Smooth muscle cell (in vitro differentiated cells): Measurements from ENCODE around the gene MARK4. TPM values are rescaled to one million over a fixed set of nuclear protein-coding genes. Genes with fewer than 3 reads are reported as not detected.

Experiments used
- DNase-seq: peaks from one replicate; lab custom pipeline; 2025; ENCODE audit not compliant: unreplicated experiment; lab: John Stamatoyannopoulos, UW
- H2AFZ ChIP-seq: fragments of 200-600 bp; sonication (generic); 2 replicates; pipeline ENCODE4 v1.6.0; 2016; ENCODE audit warnings: antibody characterized with exemption, low read depth, mild to moderate bottlenecking
- H3F3A ChIP-seq: fragments of 200-600 bp; sonication (generic); 2 replicates; pipeline ENCODE4 v1.6.0; 2017; ENCODE audit warnings: antibody characterized with exemption, low read depth
- H3K27ac ChIP-seq: fragments of 200-600 bp; sonication (generic); 2 replicates; pipeline ENCODE4 v1.5.1; 2016; ENCODE audit warnings: low read depth, mild to moderate bottlenecking
- H3K27me3 ChIP-seq: fragments of 200-600 bp; sonication (generic); 2 replicates; pipeline ENCODE4 v1.6.1; 2016; ENCODE audit warnings: low read depth, mild to moderate bottlenecking
- H3K36me3 ChIP-seq: fragments of 200-600 bp; sonication (generic); 2 replicates; pipeline ENCODE4 v1.5.1; 2016; ENCODE audit warnings: low read depth
- H3K4me1 ChIP-seq: fragments of 200-600 bp; sonication (generic); 2 replicates; pipeline ENCODE4 v1.5.1; 2016; ENCODE audit warnings: low read depth
- H3K4me2 ChIP-seq: fragments of 200-600 bp; sonication (generic); 2 replicates; pipeline ENCODE4 v1.6.0; 2016; ENCODE audit warnings: mild to moderate bottlenecking
- H3K4me3 ChIP-seq: fragments of 200-600 bp; sonication (generic); 2 replicates; pipeline ENCODE4 v1.5.1; 2016; ENCODE audit warnings: mild to moderate bottlenecking
- H3K79me2 ChIP-seq: fragments of 200-600 bp; sonication (generic); 2 replicates; pipeline ENCODE4 v1.6.0; 2016; ENCODE audit warnings: low read depth, mild to moderate bottlenecking
- H3K9ac ChIP-seq: fragments of 200-600 bp; sonication (generic); 2 replicates; pipeline ENCODE4 v1.6.0; 2016; ENCODE audit warnings: low read depth
- H3K9me3 ChIP-seq: fragments of 200-600 bp; sonication (generic); replicated peaks from 2 replicates; pipeline ENCODE4 v1.5.1; 2016; ENCODE audit warnings: low read depth
- H4K20me1 ChIP-seq: fragments of 200-600 bp; sonication (generic); 2 replicates; pipeline ENCODE4 v1.6.0; 2016; ENCODE audit warnings: low read depth
- WGBS: methylation state at CpG from one replicate; pipeline ENCODE4 v1.1.7; 2016; ENCODE audit warnings: low lambda C conversion rate; 5-methylcytosine and 5-hydroxymethylcytosine counted together
- polyA plus RNA-seq: library from polyadenylated mRNA; unstranded; fragments of >200 nt; fragmentation: Nextera tagmentation; extraction: Ambion mirVana; gene quantifications from 2 replicates; pipeline ENCODE4 v1.2.1, GENCODE V29; 2016
- total RNA-seq: library from RNA; depleted of rRNA; stranded (reverse); fragments of >200 nt; gene quantifications from 2 replicates; pipeline ENCODE4 v1.2.3, GENCODE V29; 2014
- TF ChIP-seq, protein P1 (sequence below): fragments of 200-600 bp; sonication (generic); IDR thresholded peaks from 2 replicates; pipeline ENCODE4 v1.5.1; 2017; ENCODE audit warnings: borderline replicate concordance, mild to moderate bottlenecking, antibody characterized with exemption; ENCODE audit not compliant: insufficient read depth, poor library complexity, severe bottlenecking

The MARK4 gene
- total and polyA plus RNA-seq, 2 experiments from 2014 or later, result 15.6 to 23.0 TPM

DNA sequence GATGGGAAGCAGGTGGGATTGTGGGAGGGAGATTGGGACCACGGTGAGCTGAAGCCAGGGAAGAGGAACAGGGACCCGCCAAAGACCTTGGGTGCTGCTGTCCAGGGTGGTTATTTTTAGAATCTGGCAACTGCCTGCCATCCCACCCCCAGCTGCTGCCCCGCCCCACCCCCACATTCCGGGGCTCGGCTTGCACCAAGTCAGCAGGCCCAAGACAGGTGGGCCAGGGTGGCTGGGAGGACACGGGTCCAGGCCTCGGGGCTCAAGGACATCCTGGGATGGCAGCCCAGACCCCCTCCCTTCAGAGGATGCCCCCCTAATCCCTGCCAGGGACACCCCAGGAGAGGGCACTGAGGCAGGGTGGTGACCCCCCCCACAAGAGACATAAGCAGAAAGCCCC is 70.8 kb downstream of the MARK4 start:
- no peak for DNase-seq
- Histone ChIP-seq H3K9me3 (no peaks in the 10 kb centered on the region), H3K27me3 (peaks cover 13% of the 10 kb centered on the region), H3K36me3 (no peaks in the 10 kb centered on the region), H3K79me2 (no peaks in the 10 kb centered on the region), H3K4me1 (peaks cover 7% of the 10 kb centered on the region), H2AFZ (no peak overlapping the region), H3F3A (no peaks in the 10 kb centered on the region), H4K20me1 (no peaks in the 10 kb centered on the region), H3K4me2 (no peak overlapping the region), H3K4me3 (no peak overlapping the region), H3K9ac (no peak overlapping the region), H3K27ac (no peak overlapping the region)
- 82% methylated on average over 7 of the region's 7 CpGs for WGBS
- TF ChIP-seq, protein P1, sequence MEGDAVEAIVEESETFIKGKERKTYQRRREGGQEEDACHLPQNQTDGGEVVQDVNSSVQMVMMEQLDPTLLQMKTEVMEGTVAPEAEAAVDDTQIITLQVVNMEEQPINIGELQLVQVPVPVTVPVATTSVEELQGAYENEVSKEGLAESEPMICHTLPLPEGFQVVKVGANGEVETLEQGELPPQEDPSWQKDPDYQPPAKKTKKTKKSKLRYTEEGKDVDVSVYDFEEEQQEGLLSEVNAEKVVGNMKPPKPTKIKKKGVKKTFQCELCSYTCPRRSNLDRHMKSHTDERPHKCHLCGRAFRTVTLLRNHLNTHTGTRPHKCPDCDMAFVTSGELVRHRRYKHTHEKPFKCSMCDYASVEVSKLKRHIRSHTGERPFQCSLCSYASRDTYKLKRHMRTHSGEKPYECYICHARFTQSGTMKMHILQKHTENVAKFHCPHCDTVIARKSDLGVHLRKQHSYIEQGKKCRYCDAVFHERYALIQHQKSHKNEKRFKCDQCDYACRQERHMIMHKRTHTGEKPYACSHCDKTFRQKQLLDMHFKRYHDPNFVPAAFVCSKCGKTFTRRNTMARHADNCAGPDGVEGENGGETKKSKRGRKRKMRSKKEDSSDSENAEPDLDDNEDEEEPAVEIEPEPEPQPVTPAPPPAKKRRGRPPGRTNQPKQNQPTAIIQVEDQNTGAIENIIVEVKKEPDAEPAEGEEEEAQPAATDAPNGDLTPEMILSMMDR, result no peak

DNA sequence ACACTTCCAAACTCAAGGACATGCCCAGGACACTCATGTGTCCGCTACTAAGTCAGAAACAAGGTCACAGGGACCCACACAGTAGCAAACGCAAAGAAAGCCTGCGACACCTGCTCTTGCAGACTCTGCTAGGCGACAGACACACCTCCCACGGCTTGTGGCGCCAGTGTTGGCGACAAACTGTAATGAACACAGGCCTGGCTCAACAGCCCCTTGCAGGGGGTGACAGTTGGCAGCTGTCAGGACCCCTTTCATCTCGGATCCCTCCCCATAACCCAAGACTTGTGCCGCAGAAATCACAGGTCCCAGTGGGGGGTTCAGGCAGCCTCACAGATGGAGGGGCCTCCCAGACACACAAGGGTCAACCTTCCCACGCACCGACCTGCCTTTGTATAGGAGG is 71.2 kb downstream of the MARK4 start:
- Histone ChIP-seq H2AFZ (no peak overlapping the region), H3F3A (no peaks in the 10 kb centered on the region), H3K4me1 (peaks cover 7% of the 10 kb centered on the region), H3K9ac (no peak overlapping the region), H3K27me3 (peaks cover 9% of the 10 kb centered on the region), H3K79me2 (no peaks in the 10 kb centered on the region), H3K27ac (no peak overlapping the region), H3K9me3 (no peaks in the 10 kb centered on the region), H3K4me3 (no peak overlapping the region), H3K36me3 (no peaks in the 10 kb centered on the region), H4K20me1 (no peaks in the 10 kb centered on the region), H3K4me2 (no peak overlapping the region)
- DNase-seq, result no peak
- WGBS, result 67% methylated on average over 11 of the region's 11 CpGs
- TF ChIP-seq, protein P1, result no peak

DNA sequence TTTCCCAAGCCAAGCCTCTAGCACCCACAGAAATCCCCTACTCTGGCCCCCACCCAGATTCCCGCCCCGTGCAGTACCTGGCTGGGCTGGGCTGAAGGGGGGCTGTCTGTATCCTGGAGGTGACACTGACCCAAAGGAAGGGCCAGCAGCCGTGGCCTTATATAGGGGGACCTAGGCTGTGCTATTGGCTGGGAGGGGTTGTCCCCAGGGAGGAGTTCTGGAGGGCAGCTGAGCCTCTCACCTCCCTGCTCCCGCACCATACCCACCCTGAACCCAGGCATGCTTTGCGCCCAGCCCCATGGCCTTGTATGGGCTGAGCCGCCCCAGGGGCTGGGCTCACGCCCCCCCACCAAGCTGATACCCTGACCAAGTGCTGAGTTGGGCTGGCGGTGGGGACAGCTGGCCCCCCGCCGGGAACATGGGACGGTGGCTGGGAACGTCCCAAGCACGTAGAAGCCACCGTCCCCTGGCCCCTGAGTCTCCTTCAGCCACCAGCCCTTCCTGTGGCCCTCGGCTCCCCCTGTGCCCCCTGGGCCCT is 71.7 kb downstream of the MARK4 start, which contains the start of gene CKM:
Gene CKM, minus strand, starts transcription at position 132 of the 538 bp plus-strand sequence. CDS start 3,162 bp downstream, outside the sequence.
- DNase-seq, result no peak
- Histone ChIP-seq H3K9me3 (no peaks in the 10 kb centered on the region), H3K4me3 (peak within 1 kb of the TSS; percentile 45), H3K4me2 (peak within 1 kb of the TSS; percentile 83), H3K79me2 (no peaks in the 10 kb centered on the region), H3K4me1 (peaks cover 7% of the 10 kb centered on the region), H3K36me3 (no peaks in the 10 kb centered on the region), H3F3A (no peaks in the 10 kb centered on the region), H3K27ac (no peak within 1 kb of the TSS), H3K9ac (peak within 1 kb of the TSS; percentile 29), H4K20me1 (no peaks in the 10 kb centered on the region), H3K27me3 (peaks cover 4% of the 10 kb centered on the region), H2AFZ (peak within 1 kb of the TSS; percentile 45)
- TF ChIP-seq, protein P1, result no peak
- 74% methylated on average over 13 of the region's 15 CpGs for WGBS

DNA sequence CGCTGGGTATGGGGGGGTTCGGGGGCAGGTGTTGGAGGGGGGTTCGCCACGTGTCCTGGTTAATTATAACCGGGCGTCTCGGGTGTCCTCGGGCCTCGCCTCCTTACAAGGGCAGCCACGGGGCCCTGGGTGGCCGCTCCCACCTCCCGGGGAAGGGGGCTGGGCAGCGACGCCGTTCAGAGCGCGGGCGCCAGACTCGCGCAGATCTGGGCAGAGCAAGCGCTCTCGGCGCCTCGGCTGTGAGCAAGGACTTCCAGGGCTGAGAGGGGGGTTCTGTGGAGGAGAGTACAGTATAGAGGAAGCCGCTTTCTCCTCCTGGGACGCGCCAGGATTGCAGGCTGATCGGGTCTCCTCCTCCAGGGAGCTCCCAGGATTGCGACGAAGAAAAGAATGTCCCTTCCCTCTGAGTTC is 72.6 kb downstream of the MARK4 start:
- Histone ChIP-seq H3K4me1 (peaks cover 7% of the 10 kb centered on the region), H3F3A (no peaks in the 10 kb centered on the region), H3K4me3 (peak overlapping the region; percentile 45), H2AFZ (peak overlapping the region; percentile 45), H4K20me1 (no peaks in the 10 kb centered on the region), H3K27ac (no peak overlapping the region), H3K9ac (peak overlapping the region; percentile 29), H3K4me2 (peak overlapping the region; percentile 83), H3K79me2 (no peaks in the 10 kb centered on the region), H3K36me3 (no peaks in the 10 kb centered on the region), H3K9me3 (no peaks in the 10 kb centered on the region), H3K27me3 (no peaks in the 10 kb centered on the region)
- 6% methylated on average over 29 of the region's 30 CpGs for WGBS
- TF ChIP-seq, protein P1, result no peak
- no peak for DNase-seq
